AG04450 (cell line): ENCODE results near the gene PDZD4. TPM values are rescaled to one million over a fixed set of nuclear protein-coding genes. Genes with fewer than 3 reads are reported as not detected.

Experiments
- CTCF ChIA-PET: fragments of 300-600, 350-600 bp; formaldehyde crosslinking; extraction: SDS; loops from one replicate; lab custom pipeline; 2022; ENCODE audit warnings: antibody characterized with exemption, inconsistent platforms; lab: Charles Lee
- POLR2A ChIA-PET: fragments of 350-600 bp; formaldehyde crosslinking; extraction: SDS; loops from one replicate; lab custom pipeline; 2021; ENCODE audit warnings: antibody characterized with exemption, inconsistent platforms; lab: Yijun Ruan, JAX
- DNase-seq: peaks from one replicate; pipeline ENCODE4 v3.0.0-alpha.2; 2011; ENCODE audit warnings: low read depth, low spot score
- H3K27ac ChIP-seq: one replicate; pipeline ENCODE4 v1.5.1; 2012; ENCODE audit warnings: low read depth, low read length, control low read depth
- H3K27me3 ChIP-seq: one replicate; pipeline ENCODE4 v1.6.0; 2012; ENCODE audit warnings: low read length; ENCODE audit not compliant: control insufficient read depth, insufficient read depth
- H3K4me3 ChIP-seq: 2 replicates; pipeline ENCODE4 v1.5.1; 2011; ENCODE audit warnings: mild to moderate bottlenecking, low read depth, low read length, control low read depth
- H3K9me3 ChIP-seq: 2 replicates; pipeline ENCODE4 v1.5.1; 2012; ENCODE audit warnings: low read length; ENCODE audit not compliant: control insufficient read depth, insufficient read depth
- CTCF ChIP-seq: IDR thresholded peaks from 2 replicates; pipeline ENCODE4 v1.5.1; 2011; ENCODE audit warnings: low read depth, low read length, control low read depth, inconsistent platforms
- polyA plus RNA-seq: library from polyadenylated mRNA; depleted of rRNA; stranded (reverse); fragments of >200 nt; gene quantifications from 2 replicates; pipeline ENCODE4 v1.2.3, GENCODE V29; 2011

Gene PDZD4
- polyA plus RNA-seq, 1 experiment: 0.04 TPM

DNA sequence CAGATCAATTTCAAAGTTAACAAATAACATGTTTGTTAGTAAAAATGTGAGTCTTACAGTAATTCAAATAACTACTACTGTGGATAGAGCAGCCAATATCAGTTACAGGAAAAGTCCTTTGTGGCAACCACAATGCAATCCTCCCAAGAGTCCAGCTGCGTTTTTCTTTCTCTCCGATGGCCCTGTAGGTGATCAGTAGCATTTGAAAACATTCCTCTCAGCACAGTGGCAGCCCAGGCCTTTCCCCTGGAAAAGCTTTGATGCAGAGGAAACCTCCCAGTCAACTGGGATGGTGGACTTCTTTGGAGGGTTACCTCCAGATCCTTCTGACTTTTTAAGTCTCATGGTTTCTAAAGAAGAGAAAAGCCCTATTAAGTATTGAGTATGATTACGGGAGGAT is 18.0 kb upstream of the PDZD4 start:
- CTCF ChIA-PET: no interaction called here
- Histone ChIP-seq H3K4me3 (no peak overlapping the region), H3K27me3 (peaks cover 2% of the 10 kb centered on the region), H3K9me3 (no peaks in the 10 kb centered on the region), H3K27ac (no peak overlapping the region)
- POLR2A ChIA-PET: no interaction called here
- DNase-seq: no peak
- TF ChIP-seq CTCF: no peak

DNA sequence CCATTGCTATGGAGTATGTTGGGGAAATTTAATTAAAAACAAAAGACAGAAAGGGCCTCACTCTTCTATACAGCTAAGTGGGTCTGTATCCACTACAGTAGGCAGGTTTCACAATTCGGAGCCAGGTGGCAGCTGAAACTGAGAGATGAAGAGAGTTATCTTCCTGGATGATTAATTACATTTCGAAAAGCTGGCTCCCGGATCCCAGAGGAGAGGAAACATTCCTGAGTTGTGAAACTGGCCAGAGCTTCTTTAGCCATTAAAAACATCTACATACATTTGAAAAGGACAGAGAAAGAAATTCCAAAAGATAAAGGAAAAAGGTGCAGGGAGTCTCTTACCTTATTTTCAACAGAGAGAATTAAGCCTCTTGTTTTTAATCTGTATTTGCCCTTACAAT is 15.5 kb upstream of the PDZD4 start:
- peaks cover 2% of the 10 kb centered on the region for H3K27me3 ChIP-seq
- H3K4me3 ChIP-seq: no peak overlapping the region
- ChIA-PET CTCF (interaction anchor here (0.6 kb wide), 1 partner anchor 155 kb away, joined by 3 read pairs; no protein-coding TSS in a partner anchor), POLR2A (interaction anchor here (0.6 kb wide), 1 partner anchor 55 kb away, joined by 3 read pairs; no protein-coding TSS in a partner anchor)
- TF ChIP-seq CTCF: no peak
- DNase-seq: no peak
- H3K27ac ChIP-seq: no peak overlapping the region
- no peaks in the 10 kb centered on the region for H3K9me3 ChIP-seq

DNA sequence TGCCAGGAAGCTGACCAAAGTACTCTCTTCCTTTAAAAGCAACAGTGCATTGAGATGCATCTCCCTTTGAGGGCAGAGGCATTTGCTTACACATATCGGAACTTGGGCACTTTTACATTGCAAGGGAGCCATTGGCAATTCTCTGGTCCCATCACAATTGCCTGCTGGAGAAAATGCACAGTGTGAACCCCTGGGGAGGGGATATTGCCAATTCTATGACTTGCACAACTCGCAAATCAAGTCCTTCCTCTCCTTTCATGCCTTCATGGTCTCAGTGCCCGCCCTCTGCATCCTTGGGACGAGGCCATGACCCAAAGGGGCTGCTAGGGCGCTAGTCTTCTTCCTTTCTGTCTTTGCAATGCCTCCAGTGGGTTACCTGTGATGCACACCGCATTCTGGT is 14.9 kb upstream of the PDZD4 start:
- no peak for TF ChIP-seq CTCF
- no peak overlapping the region for H3K4me3 ChIP-seq
- H3K9me3 ChIP-seq: no peaks in the 10 kb centered on the region
- DNase-seq: no peak
- CTCF ChIA-PET: interaction anchor here (0.6 kb wide), 1 partner anchor 156 kb away, joined by 3 read pairs; no protein-coding TSS in a partner anchor
- H3K27ac ChIP-seq: no peak overlapping the region
- peaks cover 2% of the 10 kb centered on the region for H3K27me3 ChIP-seq
- POLR2A ChIA-PET: interaction anchor here (0.6 kb wide), 1 partner anchor 56 kb away, joined by 3 read pairs; no protein-coding TSS in a partner anchor

- CTCF ChIA-PET: no interaction called here
- Histone ChIP-seq H3K27ac (no peak overlapping the region), H3K4me3 (no peak overlapping the region), H3K27me3 (no peaks in the 10 kb centered on the region), H3K9me3 (no peaks in the 10 kb centered on the region)
- no peak for DNase-seq
- POLR2A ChIA-PET: no interaction called here
- TF ChIP-seq CTCF: no peak
Observed at GRCh38 chrX:153844509-153845082, 14.3 kb upstream of the PDZD4 start.

DNA sequence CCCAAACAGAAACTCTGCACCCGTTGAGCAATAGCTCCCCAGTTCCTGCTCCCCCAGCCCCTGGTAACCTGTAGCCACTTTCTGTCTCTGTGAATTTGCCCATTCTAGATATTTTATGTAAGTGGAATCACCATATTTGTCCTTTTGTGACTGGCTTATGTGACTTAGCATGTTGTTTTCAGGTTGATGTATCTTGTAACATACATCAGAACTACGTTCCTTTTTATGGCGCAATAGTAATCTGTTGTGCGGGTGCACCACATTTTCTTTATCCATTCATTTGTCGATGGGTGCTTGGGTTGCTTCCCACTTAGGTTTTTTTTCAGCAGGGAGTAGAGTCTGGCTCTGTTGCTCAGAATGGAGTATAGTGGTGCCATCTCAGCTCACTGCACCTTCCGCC is 6.6 kb upstream of the PDZD4 start:
- no peak for DNase-seq
- no peak overlapping the region for H3K4me3 ChIP-seq
- TF ChIP-seq CTCF: no peak
- no peak overlapping the region for H3K27ac ChIP-seq
- peaks cover 10% of the 10 kb centered on the region for H3K27me3 ChIP-seq
- ChIA-PET CTCF (no interaction called here), POLR2A (no interaction called here)
- H3K9me3 ChIP-seq: no peaks in the 10 kb centered on the region
